GM21447 (cell line): ENCODE data around the gene CCDC69.

ENCODE experiments used
- ATAC-seq: cut with Tn5 transposase; IDR thresholded peaks from one replicate; pipeline ENCODE4 v1.9.1; 2021; ENCODE audit not compliant: unreplicated experiment

The CCDC69 gene

DNA sequence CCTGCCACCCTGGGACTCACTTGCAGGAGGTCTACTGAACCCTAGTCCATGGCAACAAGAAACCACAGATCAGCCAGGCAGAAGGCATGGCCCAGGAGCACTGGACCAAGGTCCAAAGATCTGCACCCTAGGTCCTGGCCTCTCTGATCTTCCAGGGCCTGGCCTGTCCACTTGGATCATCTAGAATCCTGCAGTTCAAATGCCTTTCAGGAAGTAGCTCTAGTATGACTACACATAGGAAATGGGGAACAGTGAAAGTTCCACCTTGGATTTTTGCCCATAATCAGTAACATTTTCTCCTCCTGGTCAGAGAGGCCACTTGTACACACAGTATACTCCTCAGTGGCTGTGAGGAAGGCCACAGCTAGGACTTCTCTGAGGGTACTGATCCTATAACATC, 77.8 kb downstream of the CCDC69 start:
- ATAC-seq = no peak

DNA sequence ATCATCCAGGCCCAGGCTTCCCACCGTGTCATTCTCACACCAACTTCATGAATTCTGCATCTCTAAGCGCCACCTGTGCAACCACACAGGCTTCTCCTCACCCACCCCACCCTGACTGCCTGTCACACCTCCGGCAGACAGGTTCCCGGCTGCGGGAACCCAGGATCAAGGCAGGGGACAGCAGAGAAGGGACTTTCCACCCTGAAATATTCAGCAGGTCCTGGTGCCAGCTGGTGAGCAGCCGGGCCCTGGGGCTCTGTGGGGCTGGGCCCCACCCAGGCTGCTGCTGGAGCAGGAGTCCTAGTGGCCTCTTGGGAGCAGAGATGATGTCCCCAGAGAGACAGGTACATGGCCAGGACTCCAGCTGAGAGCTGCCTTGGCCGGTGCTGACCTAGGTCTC, 79.0 kb downstream of the CCDC69 start:
- no peak for ATAC-seq

DNA sequence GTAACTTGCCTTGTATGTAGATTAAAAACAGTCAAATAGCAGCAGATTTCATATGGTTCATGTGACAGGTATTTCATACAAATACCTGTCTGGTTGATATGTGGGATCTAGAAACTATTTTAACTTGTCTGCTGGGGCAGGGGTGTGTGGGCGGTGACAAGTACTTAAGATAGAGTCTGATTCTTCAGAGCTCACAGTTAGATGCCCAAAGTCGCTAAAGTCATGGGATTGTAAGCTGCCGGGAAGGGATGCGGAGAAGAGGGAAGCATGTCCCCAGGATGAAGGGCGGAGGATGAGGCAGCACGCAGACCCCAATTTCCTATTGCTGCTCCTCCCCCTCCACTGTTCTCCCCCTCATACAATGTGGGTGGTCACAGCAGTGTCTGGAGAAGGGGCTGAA, 79.6 kb downstream of the CCDC69 start:
- ATAC-seq = no peak

DNA sequence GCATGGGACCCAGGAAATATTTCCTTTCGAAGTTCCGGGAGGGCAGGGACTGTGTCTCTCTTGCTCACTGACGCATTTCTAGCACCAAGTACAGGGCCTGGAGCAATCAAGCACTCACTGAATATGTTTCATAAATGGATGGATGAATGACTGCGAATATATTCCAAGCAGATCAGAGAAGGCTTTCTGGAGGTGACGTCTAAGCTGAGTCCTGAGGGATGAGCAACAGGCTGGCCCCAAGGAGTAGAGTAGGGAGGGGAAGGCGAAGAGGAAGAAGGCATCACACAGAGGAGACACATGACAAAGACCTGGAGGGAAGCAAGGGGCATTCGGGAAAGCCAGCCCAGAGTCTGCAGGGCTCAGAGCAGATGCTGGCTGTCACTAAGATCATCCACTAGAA, 80.2 kb downstream of the CCDC69 start:
- ATAC-seq = no peak

- ATAC-seq = no peak
These were observed 81.0 kb downstream of the CCDC69 start for GRCh38 chr5:151142933-151143332.

DNA sequence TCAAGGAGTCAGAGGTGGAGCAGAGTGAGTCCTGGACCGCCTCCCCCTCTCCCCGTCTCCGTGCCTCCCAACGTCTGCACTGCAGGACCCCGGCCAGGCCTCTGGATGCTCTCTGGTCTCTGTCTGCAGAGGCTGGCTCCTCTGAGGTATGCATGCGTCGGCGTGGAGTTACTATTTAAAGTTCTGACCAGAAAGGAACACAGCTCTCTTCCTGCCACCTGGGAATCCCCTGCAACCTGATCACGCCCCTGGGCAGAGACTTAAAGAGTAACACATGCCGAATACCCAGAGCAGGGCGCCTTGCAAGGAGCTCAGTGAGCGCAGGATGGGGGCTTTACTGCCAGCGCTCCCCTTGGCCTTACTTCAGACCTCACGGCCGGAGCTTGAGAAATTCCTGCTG, 82.4 kb downstream of the CCDC69 start:
- peak; percentile 95 for ATAC-seq

GRCh38 chr5:151140686-151141459, 83.0 kb downstream of the CCDC69 start:
- no peak for ATAC-seq

- no peak for ATAC-seq
These were observed 84.2 kb downstream of the CCDC69 start for GRCh38 chr5:151139646-151140045.

GRCh38 chr5:151139015-151139414, 84.9 kb downstream of the CCDC69 start:
- ATAC-seq = no peak

GRCh38 chr5:151138114-151138513, 85.8 kb downstream of the CCDC69 start:
- no peak for ATAC-seq

DNA sequence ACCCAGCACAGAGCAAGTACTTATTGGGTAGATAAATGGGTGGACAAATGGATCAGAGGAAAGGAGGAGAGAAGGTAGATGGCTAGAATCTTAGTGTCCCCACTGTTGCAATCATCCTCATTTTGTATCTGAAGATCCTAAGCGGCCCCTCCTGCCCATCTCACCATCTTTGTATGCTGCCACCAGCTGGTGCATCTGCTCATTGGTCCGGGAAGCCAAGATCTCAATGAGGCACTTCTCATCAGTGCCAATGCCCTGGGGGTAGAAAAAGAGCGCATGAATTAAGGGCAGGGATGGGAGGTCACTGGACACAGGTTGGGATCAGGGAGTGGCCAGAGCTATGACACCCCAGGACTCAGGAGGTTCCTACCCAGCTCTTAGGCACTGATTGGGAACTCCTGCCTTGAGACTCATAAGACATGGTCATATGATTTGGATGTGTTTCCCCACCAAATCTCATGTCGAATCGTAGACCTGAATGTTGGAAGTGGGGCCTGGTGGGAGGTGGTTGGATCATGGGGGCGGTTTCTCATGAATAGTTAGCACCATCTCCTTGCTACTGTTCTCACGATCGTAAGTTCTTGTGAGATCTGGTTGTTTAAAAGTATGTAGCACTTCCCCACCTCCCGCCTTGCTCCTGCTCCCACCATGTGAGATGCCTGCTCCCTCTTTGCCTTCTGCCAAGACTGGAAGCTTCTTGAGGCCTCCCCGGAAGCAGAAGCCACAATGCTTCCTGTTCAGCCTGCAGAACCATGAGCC, 86.6 kb downstream of the CCDC69 start:
- no peak for ATAC-seq

- peak; percentile 82 for ATAC-seq
These were observed 89.7 kb downstream of the CCDC69 start for GRCh38 chr5:151134228-151134627.

DNA sequence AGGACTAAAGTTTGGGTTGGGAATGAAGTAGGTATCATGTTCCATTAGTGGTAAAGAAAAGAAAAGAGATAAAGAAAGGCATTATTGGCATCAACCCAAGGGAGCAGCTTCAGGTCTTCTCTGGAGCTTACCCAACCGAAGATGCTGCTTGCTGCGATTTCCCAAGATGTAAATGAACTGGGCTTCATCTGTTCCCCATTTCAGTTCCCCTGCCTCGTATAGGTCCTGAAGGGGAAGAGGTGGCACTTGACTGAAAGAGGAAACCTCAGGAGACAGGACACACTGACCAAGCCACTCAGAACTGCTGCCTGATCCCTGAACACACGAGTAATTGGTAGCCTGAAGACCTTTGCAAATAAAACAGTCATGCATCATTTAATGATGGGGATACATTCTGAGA, 90.9 kb downstream of the CCDC69 start:
- no peak for ATAC-seq
